ENCODE data around the gene TMEM217.

- TF ChIP-seq CTCF (conservative IDR thresholded peaks at IDR 0.05; ENCODE audit: low read depth, low read length) (no peak), EZH2 (IDR thresholded peaks at IDR 0.05; ENCODE audit: low read length, unreplicated experiment) (no peak)
Observed at GRCh38 chr6:37256692-37257319, 1.1 kb downstream of the TMEM217 start.
